ENCODE measurements around the gene CADPS2.

Gene CADPS2

DNA sequence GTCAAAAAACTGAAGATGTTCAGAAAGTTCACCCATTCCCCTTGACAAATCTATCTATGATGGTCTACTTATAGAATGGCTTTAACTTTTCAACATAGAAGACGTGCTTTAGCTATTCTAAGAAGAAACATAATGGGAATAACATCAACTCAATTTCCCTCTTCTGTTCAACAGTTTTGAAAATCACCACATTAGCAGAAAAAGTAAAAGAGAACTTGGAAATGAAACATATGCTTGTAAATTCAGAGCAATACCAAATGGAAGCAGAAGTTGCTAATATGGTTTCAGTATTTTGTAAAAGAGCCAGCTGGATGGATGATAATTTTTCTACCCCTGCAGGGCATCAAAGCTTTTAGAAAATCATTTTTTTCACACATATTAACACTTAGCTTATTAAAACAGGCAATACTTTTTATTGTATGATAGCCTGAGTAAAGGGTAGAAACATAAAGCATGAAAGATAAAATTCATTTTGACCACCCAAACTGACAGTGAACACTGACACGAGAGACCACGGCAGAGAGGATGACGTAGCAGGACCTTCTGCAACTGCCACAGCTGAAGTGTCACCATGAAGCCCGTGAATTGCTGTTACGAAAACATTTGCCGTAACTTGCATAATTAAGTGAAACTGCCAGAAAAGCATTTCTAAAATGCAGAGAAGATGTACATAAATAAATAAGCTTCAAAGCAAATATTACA is 542.5 kb downstream of the CADPS2 start:
- no peak for DNase-seq

DNA sequence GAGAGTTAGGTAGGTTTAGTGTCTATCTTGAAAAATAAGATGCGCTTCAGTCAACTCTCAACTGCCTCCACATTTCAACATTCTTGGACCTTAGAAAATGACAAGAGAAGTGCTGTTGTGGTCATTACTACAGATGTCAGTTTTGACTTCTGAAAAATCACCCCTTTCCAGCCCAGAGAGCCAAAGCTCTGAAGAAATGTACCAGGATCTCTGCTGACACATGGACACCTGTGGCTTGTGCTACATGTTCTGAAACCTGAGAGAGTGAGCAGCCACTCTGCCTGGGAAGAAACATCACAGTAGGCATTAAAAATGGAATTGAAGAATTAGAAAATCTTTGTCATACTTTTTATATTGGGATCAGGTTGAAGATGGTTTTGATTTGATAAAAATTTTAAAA is 545.8 kb downstream of the CADPS2 start:
- no peak for DNase-seq

- DNase-seq = no peak
Observed at GRCh38 chr7:122339145-122339904, 546.9 kb downstream of the CADPS2 start.

DNA sequence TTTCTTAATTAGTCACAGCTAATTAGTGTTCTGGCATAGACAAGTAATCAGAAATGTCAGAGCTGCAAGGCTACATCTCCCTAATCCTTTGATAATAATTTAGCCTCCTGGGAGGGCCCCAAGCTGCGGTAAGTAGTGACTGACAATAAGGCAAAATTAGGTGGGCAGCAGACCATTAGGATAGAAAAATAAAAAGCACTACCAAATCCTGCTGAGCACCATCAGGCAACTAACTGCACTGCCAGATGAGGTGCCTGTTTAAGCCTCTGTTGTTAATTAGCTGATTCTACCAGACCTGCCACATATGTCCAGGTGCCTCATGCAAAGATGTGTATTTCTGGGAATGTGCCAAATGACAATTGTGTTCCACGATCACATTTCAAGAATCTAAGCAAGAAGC is 549.2 kb downstream of the CADPS2 start:
- peak; percentile 20 for DNase-seq

DNA sequence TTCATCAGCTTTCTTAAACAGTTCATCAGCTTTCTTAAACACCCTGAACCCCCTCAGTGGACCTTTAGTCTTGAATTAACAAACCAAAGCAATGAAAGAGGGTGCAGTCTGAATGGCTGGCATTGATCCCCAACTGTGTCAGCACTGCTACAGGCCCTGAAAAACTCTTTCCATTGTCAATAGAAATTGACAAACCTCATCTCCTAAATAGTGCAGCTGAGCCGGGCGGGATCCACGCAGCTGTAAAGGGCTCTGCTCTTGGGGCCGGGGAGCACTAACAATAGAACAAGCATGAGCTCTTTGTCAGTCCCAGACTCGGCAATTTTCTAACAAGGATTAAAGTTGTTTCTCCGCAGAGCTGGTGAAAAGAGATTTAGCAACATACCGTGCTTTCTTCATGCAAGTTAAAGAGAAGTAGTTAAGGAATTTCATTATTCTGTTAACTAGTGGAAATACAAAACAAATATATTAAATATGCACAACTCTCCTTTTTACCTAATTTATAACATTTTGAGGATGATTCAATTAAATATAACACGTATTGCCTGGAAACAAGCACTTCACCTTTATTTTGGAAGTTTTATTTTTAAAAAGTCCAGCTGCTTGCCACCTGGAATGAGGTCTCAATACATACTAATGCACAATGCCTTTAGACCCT is 557.0 kb downstream of the CADPS2 start:
- DNase-seq = peak; percentile 22

DNA sequence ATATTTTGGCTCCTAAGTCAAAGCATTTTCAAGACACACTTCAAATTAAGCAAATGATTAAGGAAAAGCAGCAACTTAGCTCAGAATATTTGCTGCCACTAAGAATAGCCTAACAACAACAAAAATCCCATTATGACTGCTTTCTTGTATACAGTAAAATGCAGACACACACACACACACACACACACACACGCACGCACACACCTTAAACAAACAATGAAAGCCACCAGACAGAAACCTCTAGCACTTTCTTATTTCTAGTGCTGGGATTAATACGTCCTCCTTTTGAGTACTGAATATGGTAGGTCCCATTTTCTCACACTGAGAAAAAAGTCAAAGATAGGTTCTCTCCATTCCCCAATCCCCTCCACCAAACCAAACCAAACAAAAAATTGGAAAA is 558.3 kb downstream of the CADPS2 start:
- no peak for DNase-seq

GRCh38 chr7:122316467-122317388 is 569.5 kb downstream of the CADPS2 start:
- peak; percentile 89 for DNase-seq

- peak; percentile 57 for DNase-seq
Observed at GRCh38 chr7:122315507-122316466, 570.5 kb downstream of the CADPS2 start.

GRCh38 chr7:122314284-122314683 is 572.0 kb downstream of the CADPS2 start:
- DNase-seq = no peak

GRCh38 chr7:122312789-122313188 is 573.5 kb downstream of the CADPS2 start:
- no peak for DNase-seq

- DNase-seq = peak; percentile 74
Observed at GRCh38 chr7:122311734-122312450, 574.4 kb downstream of the CADPS2 start.

DNA sequence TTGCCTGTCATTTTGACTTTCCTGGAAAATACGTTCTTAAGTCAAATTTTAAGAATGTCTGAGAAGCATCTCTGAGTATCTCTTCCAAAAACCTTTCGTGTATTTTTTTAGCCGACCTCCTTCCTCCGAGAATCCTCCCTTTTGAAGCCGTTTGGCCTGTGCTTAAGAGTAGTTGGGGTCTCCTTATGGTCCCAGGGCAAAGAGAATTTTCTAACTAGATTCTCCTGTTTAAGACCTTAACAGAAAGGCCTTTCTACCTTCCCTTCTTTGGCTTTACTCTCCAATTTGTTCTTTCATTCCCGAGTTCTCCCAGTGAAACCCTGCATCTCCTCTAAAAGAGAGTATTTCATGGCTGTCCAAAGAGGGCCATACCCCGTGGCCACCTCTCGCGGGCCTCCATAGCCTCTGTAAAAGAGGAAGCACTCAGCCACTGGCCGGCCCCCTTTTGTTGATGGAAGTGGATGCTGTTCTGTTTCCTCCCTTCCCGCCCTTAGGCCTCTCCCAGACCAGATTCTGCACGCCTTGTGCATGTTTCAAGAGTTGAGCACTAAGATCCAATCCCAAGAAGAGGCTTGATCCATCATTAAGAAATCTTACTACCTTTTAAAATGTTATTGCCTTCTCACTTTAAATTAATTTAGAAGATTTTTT is 575.1 kb downstream of the CADPS2 start:
- DNase-seq = peak; percentile 60

DNA sequence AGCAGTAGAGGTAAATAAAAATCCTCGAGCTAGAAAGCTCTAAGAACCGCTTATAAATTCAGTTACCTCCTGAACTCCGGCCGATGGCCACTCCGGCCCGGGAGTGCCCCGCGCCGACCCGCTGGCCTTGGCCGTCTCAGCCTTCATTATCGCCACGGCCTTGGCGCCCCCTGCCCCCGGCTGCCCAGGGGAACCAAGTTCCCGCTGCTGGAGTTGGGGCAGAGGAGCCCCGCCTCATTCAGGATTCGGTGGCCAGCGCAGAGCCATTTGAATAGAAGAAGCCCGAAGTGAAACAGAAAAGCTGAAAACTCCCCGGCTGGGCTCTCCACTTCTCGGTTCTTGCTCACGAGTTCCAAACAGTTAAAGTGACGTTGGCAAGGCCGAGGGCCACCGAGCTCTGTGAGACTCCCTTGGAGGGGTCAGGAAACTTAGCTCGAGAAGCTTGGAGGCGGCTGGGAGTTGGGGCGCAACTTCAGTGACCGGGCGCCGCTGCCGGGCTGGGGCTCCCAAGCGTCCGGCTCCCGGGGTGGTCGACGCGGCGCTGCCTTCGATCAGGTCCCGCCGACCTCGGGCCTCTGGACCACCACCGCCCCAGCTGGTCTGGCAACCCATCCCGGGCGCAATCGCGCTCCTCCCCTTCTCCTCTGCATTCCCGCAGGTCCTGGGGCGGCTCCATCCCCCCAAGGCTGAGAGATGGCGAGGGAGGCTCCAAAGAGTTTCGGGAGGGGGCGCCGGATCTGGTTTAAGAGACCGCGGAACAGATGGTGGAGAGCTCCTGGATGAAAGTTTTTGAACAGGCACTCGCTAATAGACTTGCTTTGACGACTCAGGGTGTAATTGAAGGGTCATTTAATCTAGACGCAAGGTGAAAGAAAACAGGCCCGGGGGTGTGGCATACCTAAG is 575.9 kb downstream of the CADPS2 start:
- DNase-seq = peak; percentile 81

DNA sequence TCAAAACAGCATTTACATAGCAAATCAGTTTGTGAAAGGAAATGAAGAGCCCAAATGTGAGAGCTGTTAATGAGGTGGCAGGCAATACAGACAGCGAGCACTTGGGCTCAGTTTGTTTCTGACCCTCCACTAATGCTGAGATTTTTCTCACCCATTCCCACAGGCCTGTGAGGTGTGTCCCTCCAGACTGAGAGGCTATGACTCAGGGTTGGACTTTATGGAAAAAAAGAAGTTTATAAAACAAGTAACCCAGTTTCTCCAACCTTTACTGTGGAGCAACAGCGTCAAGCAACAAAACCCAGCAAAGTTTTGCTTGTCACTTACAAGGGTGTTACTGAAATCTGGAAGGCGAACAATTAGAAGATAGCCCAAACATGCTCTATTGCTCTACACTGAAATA is 576.8 kb downstream of the CADPS2 start:
- DNase-seq = no peak

DNA sequence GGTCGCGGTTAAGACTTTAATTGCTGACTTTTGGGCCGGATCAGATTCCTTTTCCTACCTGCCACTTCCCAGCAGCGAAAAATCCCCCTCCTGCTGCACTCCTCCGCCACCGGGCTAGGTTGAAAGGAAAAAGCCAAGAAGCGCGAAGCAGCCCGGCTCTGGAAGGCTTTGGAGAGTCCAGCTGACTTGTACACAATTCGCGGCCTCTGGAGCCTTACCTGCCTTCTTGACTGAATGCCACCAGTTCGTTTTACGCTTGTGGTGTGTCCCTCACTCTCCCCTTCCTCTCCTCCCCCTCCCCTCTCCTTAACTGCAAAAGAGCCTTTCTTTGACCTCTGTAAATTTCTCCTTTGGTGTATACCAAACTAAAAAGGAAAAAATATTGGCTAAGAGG is 579.0 kb downstream of the CADPS2 start:
- DNase-seq = peak; percentile 57

DNA sequence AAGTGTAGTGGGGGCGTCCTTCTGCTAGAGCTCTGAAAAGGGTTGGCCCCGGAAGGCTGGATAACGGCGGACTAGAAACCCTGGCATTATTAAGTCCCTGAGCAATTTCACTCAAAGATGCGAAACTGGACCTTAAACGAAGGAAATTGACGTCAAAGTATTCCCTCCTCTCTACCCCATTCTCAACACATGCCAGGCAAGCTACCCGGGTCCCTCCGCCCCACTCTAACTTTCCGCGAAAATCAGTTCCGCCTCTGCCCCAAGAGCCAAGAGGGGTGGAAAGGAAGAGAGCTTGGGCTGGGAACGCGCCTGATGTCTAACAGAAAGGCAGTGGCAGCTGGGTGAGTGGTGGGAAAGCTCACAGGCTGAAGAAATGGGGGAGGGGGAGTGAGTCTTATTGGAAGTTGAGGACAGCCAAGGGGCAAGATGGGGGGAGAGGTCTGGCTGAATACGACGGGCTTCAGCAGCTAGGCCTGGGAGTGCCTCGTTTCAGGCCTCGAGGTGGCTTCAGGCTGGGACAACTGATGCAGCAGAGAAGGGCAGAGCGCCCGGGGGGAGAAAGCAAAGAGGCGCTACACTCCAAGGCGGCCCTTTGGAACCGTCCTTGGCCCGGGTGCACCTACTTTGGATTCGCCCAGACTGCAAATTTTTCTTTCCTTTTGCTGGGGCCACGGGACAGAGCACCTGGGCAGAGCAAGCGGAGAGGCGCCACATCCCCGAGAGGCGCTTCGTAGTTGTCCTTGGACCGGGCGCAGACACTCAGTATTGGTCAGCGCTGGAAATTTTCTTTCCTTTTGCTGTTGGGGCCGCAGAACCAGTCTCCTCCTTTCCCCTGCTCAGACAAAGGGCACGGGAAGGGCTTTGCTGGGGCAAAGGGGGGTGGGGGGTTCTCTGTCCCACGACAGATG is 579.7 kb downstream of the CADPS2 start:
- peak; percentile 82 for DNase-seq

DNA sequence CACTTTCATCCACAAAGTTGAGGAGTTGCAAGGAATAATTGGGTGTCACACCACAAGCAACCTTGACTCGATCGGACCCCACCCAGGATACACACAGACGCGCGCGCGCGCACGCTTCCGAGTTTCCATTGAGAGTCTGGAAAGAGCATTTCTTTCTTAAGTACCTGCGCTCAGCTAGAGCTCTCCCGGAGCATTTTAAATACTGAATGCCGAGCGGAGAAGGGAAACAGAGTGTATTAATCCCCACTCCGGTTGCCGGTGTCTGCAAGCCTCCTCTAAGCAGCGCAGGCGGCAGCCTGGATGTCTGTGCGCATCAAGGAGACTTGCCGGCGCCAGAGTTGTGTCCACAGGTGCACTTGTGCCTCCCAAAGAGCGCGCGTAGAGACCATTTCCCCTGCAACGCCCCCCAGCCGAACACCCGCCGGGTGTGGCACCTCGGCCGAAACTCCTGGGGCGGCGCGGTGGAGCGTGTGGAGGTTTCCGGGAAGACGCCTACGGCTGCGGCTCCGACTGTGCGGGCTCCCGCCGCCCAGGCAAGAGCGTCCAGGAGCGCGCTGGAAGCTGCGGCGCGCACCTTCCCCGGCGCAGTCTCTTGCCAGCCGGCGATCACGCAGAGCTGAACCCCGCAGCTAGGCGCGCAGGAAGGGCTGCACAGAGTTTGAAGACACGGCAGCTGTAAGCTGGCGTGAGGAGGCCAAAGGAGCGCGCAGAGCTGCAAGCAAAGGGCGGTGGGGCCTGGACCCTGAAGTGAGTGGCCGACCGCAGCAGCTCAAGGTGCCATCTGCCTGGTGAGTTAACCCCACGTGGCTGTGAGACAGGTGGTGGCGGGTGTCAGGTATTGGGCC is 580.6 kb downstream of the CADPS2 start:
- peak; percentile 89 for DNase-seq
